Measurements from ENCODE around the gene ARHGAP26. TPM values are rescaled to one million over a fixed set of nuclear protein-coding genes. Genes with fewer than 3 reads are reported as not detected.

Gene ARHGAP26
- total RNA-seq, 1 experiment from 2014 or later: 79.8 TPM

- intact Hi-C loops (cut with micrococcal nuclease; ENCODE audit: unreplicated experiment): no loop called here
- Mint-ChIP-seq H3K4me3 (ENCODE audit: unreplicated experiment) (no peak overlapping the region), H3K36me3 (ENCODE audit: insufficient read depth, unreplicated experiment) (no peaks in the 10 kb centered on the region), H3K9me3 (ENCODE audit: unreplicated experiment) (no peaks in the 10 kb centered on the region), H3K27me3 (ENCODE audit: insufficient read depth, unreplicated experiment) (no peaks in the 10 kb centered on the region), H3K4me1 (ENCODE audit: low read depth, unreplicated experiment) (peaks cover 29% of the 10 kb centered on the region), H3K27ac (ENCODE audit: unreplicated experiment) (no peak overlapping the region)
- H3K27me3 ChIP-seq (replicated peaks; ENCODE audit: control insufficient read depth, insufficient read depth, low read length): no peaks in the 10 kb centered on the region
- TF ChIP-seq CTCF (IDR thresholded peaks at IDR 0.05; ENCODE audit: insufficient read depth in 1 of 2, low read depth in 1 of 2, low read length in 1 of 2, severe bottlenecking in 1 of 2, unreplicated experiment in 1 of 2): no peak
- no TSS peak for BruUV-seq (replicated peaks)
- no peaks in the 10 kb centered on the region for H3K9me3 ChIP-seq
- ChIA-PET CTCF (interaction anchor here (0.7 to 1.5 kb wide), 2 partner anchors 15 to 88 kb away, joined by 3 to 5 read pairs; partner anchors contain the start of gene ARHGAP26), POLR2A (no interaction called here)
- no peak for DNase-seq
- H3K4me1 ChIP-seq: peaks cover 9% of the 10 kb centered on the region
- H3K36me3 ChIP-seq (ENCODE audit: control insufficient read depth, insufficient read depth, low read length): no peaks in the 10 kb centered on the region
- no peak overlapping the region for H3K4me3 ChIP-seq (ENCODE audit: low read depth, low read length)
Observed at GRCh38 chr5:142785206-142785605, 15.0 kb downstream of the ARHGAP26 start.

GRCh38 chr5:142789206-142789605, 19.0 kb downstream of the ARHGAP26 start:
- BruUV-seq (replicated peaks): no TSS peak
- H3K4me3 Mint-ChIP-seq (ENCODE audit: unreplicated experiment): no peak overlapping the region
- no peaks in the 10 kb centered on the region for H3K9me3 Mint-ChIP-seq (ENCODE audit: unreplicated experiment)
- no peaks in the 10 kb centered on the region for H3K27me3 Mint-ChIP-seq (ENCODE audit: insufficient read depth, unreplicated experiment)
- no peak for DNase-seq
- H3K4me3 ChIP-seq (ENCODE audit: low read depth, low read length): no peak overlapping the region
- no peak overlapping the region for H3K27ac Mint-ChIP-seq (ENCODE audit: unreplicated experiment)
- ChIA-PET CTCF (no interaction called here), POLR2A (no interaction called here)
- no peaks in the 10 kb centered on the region for H3K27me3 ChIP-seq (replicated peaks; ENCODE audit: control insufficient read depth, insufficient read depth, low read length)
- H3K36me3 ChIP-seq (ENCODE audit: control insufficient read depth, insufficient read depth, low read length): no peaks in the 10 kb centered on the region
- H3K4me1 ChIP-seq: peaks cover 16% of the 10 kb centered on the region
- no peak for TF ChIP-seq CTCF (IDR thresholded peaks at IDR 0.05; ENCODE audit: insufficient read depth in 1 of 2, low read depth in 1 of 2, low read length in 1 of 2, severe bottlenecking in 1 of 2, unreplicated experiment in 1 of 2)
- H3K9me3 ChIP-seq: no peaks in the 10 kb centered on the region
- H3K36me3 Mint-ChIP-seq (ENCODE audit: insufficient read depth, unreplicated experiment): peaks cover 3% of the 10 kb centered on the region
- H3K4me1 Mint-ChIP-seq (ENCODE audit: low read depth, unreplicated experiment): peaks cover 20% of the 10 kb centered on the region
- intact Hi-C loops (cut with micrococcal nuclease; ENCODE audit: unreplicated experiment): no loop called here

DNA sequence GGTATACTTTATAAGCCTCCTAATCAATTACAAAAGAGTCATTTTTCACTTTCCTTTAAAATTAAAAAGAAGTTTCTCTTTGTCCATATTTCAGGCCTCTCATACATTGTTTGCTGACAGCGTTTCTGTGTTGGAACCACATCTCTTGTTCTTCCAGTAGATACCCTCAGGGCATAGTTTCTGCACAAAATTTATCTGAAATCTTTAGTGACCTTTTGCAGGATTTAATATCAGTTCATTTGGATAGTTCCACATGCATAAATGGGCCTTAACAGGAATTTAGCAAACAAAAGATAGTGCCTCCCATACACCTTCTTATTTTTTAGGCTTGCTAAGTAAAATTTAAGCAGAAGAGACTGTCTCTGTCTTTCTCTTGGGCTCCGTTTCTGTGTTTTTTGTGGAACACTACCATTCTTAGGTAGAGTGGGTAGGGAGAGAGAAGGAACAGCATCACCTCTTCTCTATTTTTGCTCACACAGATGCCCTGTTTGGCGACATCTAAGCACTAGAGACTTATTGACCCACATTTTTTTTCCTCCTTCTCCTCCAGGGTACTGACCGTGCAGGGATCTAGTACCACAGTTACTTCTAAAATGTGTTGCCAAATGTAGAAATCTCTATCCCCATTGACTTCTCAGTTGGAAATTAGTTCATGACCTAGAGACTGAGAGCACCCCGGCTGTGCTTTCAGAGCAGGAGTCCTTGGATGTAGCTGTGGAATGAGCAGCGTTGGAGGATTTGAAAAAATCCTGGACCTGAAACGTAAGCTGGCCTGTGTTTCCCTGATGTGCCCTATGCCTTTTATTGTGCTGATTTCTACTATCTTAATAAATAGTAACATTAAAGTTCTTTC, 22.1 kb downstream of the ARHGAP26 start:
- H3K9me3 ChIP-seq: no peaks in the 10 kb centered on the region
- TF ChIP-seq CTCF (IDR thresholded peaks at IDR 0.05; ENCODE audit: insufficient read depth in 1 of 2, low read depth in 1 of 2, low read length in 1 of 2, severe bottlenecking in 1 of 2, unreplicated experiment in 1 of 2): no peak
- Mint-ChIP-seq H3K36me3 (ENCODE audit: insufficient read depth, unreplicated experiment) (peaks cover 7% of the 10 kb centered on the region), H3K4me3 (ENCODE audit: unreplicated experiment) (no peak overlapping the region), H3K9me3 (ENCODE audit: unreplicated experiment) (no peaks in the 10 kb centered on the region), H3K27ac (ENCODE audit: unreplicated experiment) (no peak overlapping the region), H3K4me1 (ENCODE audit: low read depth, unreplicated experiment) (peaks cover 34% of the 10 kb centered on the region), H3K27me3 (ENCODE audit: insufficient read depth, unreplicated experiment) (no peaks in the 10 kb centered on the region)
- intact Hi-C loops (cut with micrococcal nuclease; ENCODE audit: unreplicated experiment): no loop called here
- no peaks in the 10 kb centered on the region for H3K27me3 ChIP-seq (replicated peaks; ENCODE audit: control insufficient read depth, insufficient read depth, low read length)
- H3K36me3 ChIP-seq (ENCODE audit: control insufficient read depth, insufficient read depth, low read length): no peaks in the 10 kb centered on the region
- no TSS peak for BruUV-seq (replicated peaks)
- DNase-seq: no peak
- ChIA-PET POLR2A (no interaction called here), CTCF (no interaction called here)
- H3K4me1 ChIP-seq: peaks cover 43% of the 10 kb centered on the region
- H3K4me3 ChIP-seq (ENCODE audit: low read depth, low read length): no peak overlapping the region
